Ishikawa (cell line): ENCODE data around the gene LRRC74B.

Experiments used
- EGR1 ChIP-seq: IDR thresholded peaks from 2 replicates; pipeline ENCODE4 v1.6.1; 2012
- FOXM1 ChIP-seq: IDR thresholded peaks from 2 replicates; pipeline ENCODE4 v1.6.1; 2012; ENCODE audit warnings: low read depth, borderline replicate concordance
- NFIC ChIP-seq: IDR thresholded peaks from 2 replicates; pipeline ENCODE4 v1.6.1; 2012
- RAD21 ChIP-seq: IDR thresholded peaks from 2 replicates; pipeline ENCODE4 v1.6.1; 2012; ENCODE audit warnings: low read depth
- TAF1 ChIP-seq: IDR thresholded peaks from 2 replicates; pipeline ENCODE4 v1.6.1; 2012; ENCODE audit warnings: low read depth, mild to moderate bottlenecking
- TCF12 ChIP-seq: IDR thresholded peaks from 2 replicates; pipeline ENCODE4 v1.6.1; 2012; ENCODE audit warnings: low read depth
- YY1 ChIP-seq: IDR thresholded peaks from 2 replicates; pipeline ENCODE4 v1.6.1; 2012; ENCODE audit warnings: low read depth
- TF ChIP-seq, protein P1 (sequence below): IDR thresholded peaks from 2 replicates; pipeline ENCODE4 v1.6.1; 2012; ENCODE audit warnings: low read depth, mild to moderate bottlenecking

GRCh38 chr22:21032868-21033688 lies 12.7 kb upstream of the LRRC74B start:
- no peak for TF ChIP-seq EGR1
- TF ChIP-seq TCF12 = no peak
- TF ChIP-seq NFIC = no peak
- TF ChIP-seq, protein P1, sequence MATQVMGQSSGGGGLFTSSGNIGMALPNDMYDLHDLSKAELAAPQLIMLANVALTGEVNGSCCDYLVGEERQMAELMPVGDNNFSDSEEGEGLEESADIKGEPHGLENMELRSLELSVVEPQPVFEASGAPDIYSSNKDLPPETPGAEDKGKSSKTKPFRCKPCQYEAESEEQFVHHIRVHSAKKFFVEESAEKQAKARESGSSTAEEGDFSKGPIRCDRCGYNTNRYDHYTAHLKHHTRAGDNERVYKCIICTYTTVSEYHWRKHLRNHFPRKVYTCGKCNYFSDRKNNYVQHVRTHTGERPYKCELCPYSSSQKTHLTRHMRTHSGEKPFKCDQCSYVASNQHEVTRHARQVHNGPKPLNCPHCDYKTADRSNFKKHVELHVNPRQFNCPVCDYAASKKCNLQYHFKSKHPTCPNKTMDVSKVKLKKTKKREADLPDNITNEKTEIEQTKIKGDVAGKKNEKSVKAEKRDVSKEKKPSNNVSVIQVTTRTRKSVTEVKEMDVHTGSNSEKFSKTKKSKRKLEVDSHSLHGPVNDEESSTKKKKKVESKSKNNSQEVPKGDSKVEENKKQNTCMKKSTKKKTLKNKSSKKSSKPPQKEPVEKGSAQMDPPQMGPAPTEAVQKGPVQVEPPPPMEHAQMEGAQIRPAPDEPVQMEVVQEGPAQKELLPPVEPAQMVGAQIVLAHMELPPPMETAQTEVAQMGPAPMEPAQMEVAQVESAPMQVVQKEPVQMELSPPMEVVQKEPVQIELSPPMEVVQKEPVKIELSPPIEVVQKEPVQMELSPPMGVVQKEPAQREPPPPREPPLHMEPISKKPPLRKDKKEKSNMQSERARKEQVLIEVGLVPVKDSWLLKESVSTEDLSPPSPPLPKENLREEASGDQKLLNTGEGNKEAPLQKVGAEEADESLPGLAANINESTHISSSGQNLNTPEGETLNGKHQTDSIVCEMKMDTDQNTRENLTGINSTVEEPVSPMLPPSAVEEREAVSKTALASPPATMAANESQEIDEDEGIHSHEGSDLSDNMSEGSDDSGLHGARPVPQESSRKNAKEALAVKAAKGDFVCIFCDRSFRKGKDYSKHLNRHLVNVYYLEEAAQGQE = no peak
- no peak for TF ChIP-seq YY1
- TF ChIP-seq TAF1 = no peak
- no peak for TF ChIP-seq RAD21
- no peak for TF ChIP-seq FOXM1
